IMR-90 (cell line): ENCODE data around the gene CASP7. TPM values are rescaled to one million over a fixed set of nuclear protein-coding genes. Genes with fewer than 3 reads are reported as not detected.

Experiments
- ATAC-seq: fragments of 200-7000 bp; cut with Tn5 transposase; 2 replicates; pipeline ENCODE4 v1.9.1; 2020; ENCODE audit warnings: low read depth, mild to moderate bottlenecking, moderate library complexity
- BruUV-seq: library from RNA; stranded (reverse); fragments of 400-500 nt; replicated peaks from 2 replicates; lab custom pipeline; 2021; lab: Mats Ljungman, UMichigan
- CTCF ChIA-PET: fragments of 300-600 bp; formaldehyde crosslinking; extraction: SDS; loops from one replicate; lab custom pipeline; 2021; ENCODE audit warnings: antibody characterized with exemption; lab: Yijun Ruan, JAX
- POLR2A ChIA-PET: fragments of 300-600 bp; sonication (Branson Sonifier 250); formaldehyde crosslinking; loops from one replicate; lab custom pipeline; 2022; ENCODE audit warnings: antibody characterized with exemption; ENCODE audit not compliant: unreplicated experiment; lab: Charles Lee
- DNase-seq: peaks from one replicate; pipeline ENCODE4 v3.0.0; 2013
- H2AFZ ChIP-seq: replicated peaks from 2 replicates; pipeline ENCODE3; 2013; ENCODE audit warnings: low read length, mild to moderate bottlenecking; ENCODE audit not compliant: poor library complexity
- H2AK5ac ChIP-seq: 2 replicates; pipeline ENCODE4 v1.6.1; 2013; ENCODE audit warnings: low read depth, low read length, inconsistent platforms
- H2AK9ac ChIP-seq: replicated peaks from 2 replicates; pipeline ENCODE3; 2013; ENCODE audit warnings: mild to moderate bottlenecking, low read depth, low read length, moderate library complexity; ENCODE audit not compliant: poor library complexity
- H2BK120ac ChIP-seq: 2 replicates; pipeline ENCODE4 v1.6.1; 2013; ENCODE audit warnings: low read depth, low read length, inconsistent platforms
- H2BK15ac ChIP-seq: 3 replicates; pipeline ENCODE4 v1.6.1; 2013; ENCODE audit warnings: low read depth, low read length, inconsistent platforms
- H2BK20ac ChIP-seq: 2 replicates; pipeline ENCODE4 v1.6.1; 2013; ENCODE audit warnings: low read depth, mild to moderate bottlenecking, inconsistent platforms, low read length, moderate library complexity
- H2BK5ac ChIP-seq: 2 replicates; pipeline ENCODE4 v1.6.1; 2013; ENCODE audit warnings: mild to moderate bottlenecking, low read depth, low read length, inconsistent platforms; ENCODE audit not compliant: poor library complexity, severe bottlenecking
- H3K14ac ChIP-seq: replicated peaks from 2 replicates; pipeline ENCODE4 v1.6.1; 2013; ENCODE audit warnings: low read depth, low read length, inconsistent platforms
- H3K18ac ChIP-seq: 2 replicates; pipeline ENCODE4 v1.6.1; 2013; ENCODE audit warnings: low read depth, low read length, control low read depth
- H3K23ac ChIP-seq: 2 replicates; pipeline ENCODE4 v1.6.1; 2013; ENCODE audit warnings: low read depth, low read length, inconsistent platforms
- H3K27ac ChIP-seq: 2 replicates; pipeline ENCODE4 v1.5.1; 2013; ENCODE audit warnings: mild to moderate bottlenecking, control low read depth, low read length; ENCODE audit not compliant: insufficient read depth
- H3K27me3 ChIP-seq: 2 replicates; pipeline ENCODE4 v1.6.1; 2013; ENCODE audit warnings: low read length; ENCODE audit not compliant: control insufficient read depth, insufficient read depth
- H3K36me3 ChIP-seq: 2 replicates; pipeline ENCODE4 v1.6.1; 2013; ENCODE audit warnings: low read length, mixed read lengths; ENCODE audit not compliant: control insufficient read depth, insufficient read depth
- H3K4ac ChIP-seq: 2 replicates; pipeline ENCODE4 v1.6.1; 2013; ENCODE audit warnings: low read depth, low read length, inconsistent platforms
- H3K4me1 ChIP-seq: 2 replicates; pipeline ENCODE4 v1.6.1; 2013; ENCODE audit warnings: low read length, mixed read lengths; ENCODE audit not compliant: control insufficient read depth, insufficient read depth
- H3K4me2 ChIP-seq: 2 replicates; pipeline ENCODE4 v1.6.1; 2013; ENCODE audit warnings: low read depth, mild to moderate bottlenecking, control low read depth, low read length, moderate library complexity
- H3K4me3 ChIP-seq: 2 replicates; pipeline ENCODE4 v1.5.1; 2013; ENCODE audit warnings: low read depth, mild to moderate bottlenecking, control low read depth, low read length, moderate library complexity; ENCODE audit not compliant: insufficient read depth
- H3K56ac ChIP-seq: 2 replicates; pipeline ENCODE4 v1.6.1; 2013; ENCODE audit warnings: low read length, inconsistent platforms; ENCODE audit not compliant: insufficient read depth; ENCODE audit errors: extremely low read depth
- H3K79me1 ChIP-seq, 2 experiments: 2 replicates each; pipeline ENCODE4 v1.6.1; 2013; ENCODE audit warnings: low read length in 2 of 2, inconsistent platforms in 1 of 2, low read depth in 1 of 2
- H3K9ac ChIP-seq: 2 replicates; pipeline ENCODE4 v1.6.1; 2013; ENCODE audit warnings: low read depth, low read length, control low read depth
- H3K9me1 ChIP-seq: 2 replicates; pipeline ENCODE4 v1.6.1; 2013; ENCODE audit warnings: low read length, inconsistent platforms; ENCODE audit not compliant: insufficient read depth
- H3K9me3 ChIP-seq: 2 replicates; pipeline ENCODE4 v1.6.1; 2013; ENCODE audit warnings: low read length; ENCODE audit not compliant: control insufficient read depth, insufficient read depth
- H4K20me1 ChIP-seq: 2 replicates; pipeline ENCODE4 v1.6.1; 2013; ENCODE audit warnings: low read length, inconsistent platforms; ENCODE audit not compliant: insufficient read depth
- H4K5ac ChIP-seq: 2 replicates; pipeline ENCODE4 v1.6.1; 2013; ENCODE audit warnings: mild to moderate bottlenecking, low read depth, low read length, control low read depth
- H4K8ac ChIP-seq, 2 experiments: 2 replicates each; pipeline ENCODE4 v1.6.1; 2013; ENCODE audit warnings: low read depth in 2 of 2, low read length in 2 of 2, control low read depth in 1 of 2, inconsistent platforms in 1 of 2
- H4K91ac ChIP-seq: 2 replicates; pipeline ENCODE4 v1.6.1; 2013; ENCODE audit warnings: low read depth, low read length, inconsistent platforms; ENCODE audit not compliant: insufficient read depth
- BHLHE40 ChIP-seq: fragments of 150-350 bp; IDR thresholded peaks from 2 replicates; pipeline ENCODE4 v1.6.1; 2016; ENCODE audit warnings: mild to moderate bottlenecking, low read depth, low read length
- CEBPB ChIP-seq: IDR thresholded peaks from 2 replicates; pipeline ENCODE4 v1.6.1; 2012; ENCODE audit warnings: low read depth, low read length, improper control_type of control experiment
- CHD1 ChIP-seq: IDR thresholded peaks from 2 replicates; pipeline ENCODE4 v1.6.1; 2012; ENCODE audit warnings: low read depth, low read length, improper control_type of control experiment
- FOS ChIP-seq: fragments of 150-350 bp; IDR thresholded peaks from 2 replicates; pipeline ENCODE4 v1.6.1; 2016; ENCODE audit warnings: low read depth, low read length
- MAFK ChIP-seq: IDR thresholded peaks from 2 replicates; pipeline ENCODE4 v1.6.1; 2012; ENCODE audit warnings: low read depth, low read length, improper control_type of control experiment
- MAZ ChIP-seq: IDR thresholded peaks from 2 replicates; pipeline ENCODE4 v1.6.1; 2012; ENCODE audit warnings: low read depth, mild to moderate bottlenecking, low read length, improper control_type of control experiment, moderate library complexity, borderline replicate concordance
- NFE2L2 ChIP-seq: fragments of 150-350 bp; IDR thresholded peaks from 2 replicates; pipeline ENCODE4 v1.6.1; 2016; ENCODE audit warnings: low read depth, mild to moderate bottlenecking, low read length
- RCOR1 ChIP-seq: IDR thresholded peaks from 2 replicates; pipeline ENCODE4 v1.6.1; 2012; ENCODE audit warnings: mild to moderate bottlenecking, low read length, improper control_type of control experiment; ENCODE audit not compliant: insufficient replicate concordance
- RFX5 ChIP-seq: IDR thresholded peaks from 2 replicates; pipeline ENCODE4 v1.8.0; 2012; ENCODE audit warnings: low read depth, mild to moderate bottlenecking, low read length, moderate library complexity
- SMC3 ChIP-seq: fragments of 150-350 bp; IDR thresholded peaks from 2 replicates; pipeline ENCODE4 v1.6.1; 2016; ENCODE audit warnings: low read depth, mild to moderate bottlenecking, antibody characterized with exemption, low read length, moderate library complexity
- WGBS, 2 experiments: methylation state at CpG; one replicate each; pipeline versions ENCODE4 v1.1.5 to v1.1.7; 2013; ENCODE audit warnings: missing lambda C conversion rate in 2 of 2; ENCODE audit not compliant: insufficient read length in 1 of 2; ENCODE audit errors: extremely low coverage in 2 of 2; 5-methylcytosine and 5-hydroxymethylcytosine counted together
- dilution Hi-C: fragments of 300-500 bp; cut with HindIII; formaldehyde crosslinking; loops from one replicate; pipeline ENCODE4 v1.14.3; 2018; ENCODE audit warnings: low sequenced_read_pairs; ENCODE audit not compliant: unreplicated experiment
- in situ Hi-C: fragments of 300-500 bp; cut with MboI; formaldehyde crosslinking; loops from 3 replicates; pipeline ENCODE4 v1.14.3; 2019; ENCODE audit warnings: low sequenced_read_pairs, inconsistent platforms, mixed read lengths
- intact Hi-C: fragments of 100-400 bp; cut with micrococcal nuclease; formaldehyde crosslinking; loops from 2 replicates; pipeline ENCODE4 v1.10.0; 2022
- polyA plus RNA-seq, 3 experiments: library from polyadenylated mRNA; depleted of rRNA; stranded (reverse); fragments of >200 nt; gene quantifications; 2 replicates each; pipeline ENCODE4 v1.2.3, GENCODE V29; 2012; ENCODE audit warnings: low replicate concordance in 1 of 3
- total RNA-seq: library from RNA; depleted of rRNA; stranded (reverse); fragments of >200 nt; gene quantifications from 2 replicates; pipeline ENCODE4 v1.2.3, GENCODE V29; 2012

The CASP7 gene
- total and polyA plus RNA-seq, 2 of the 4 experiments (the other 2 are of a cell fraction): 15.1 to 16.7 TPM

DNA sequence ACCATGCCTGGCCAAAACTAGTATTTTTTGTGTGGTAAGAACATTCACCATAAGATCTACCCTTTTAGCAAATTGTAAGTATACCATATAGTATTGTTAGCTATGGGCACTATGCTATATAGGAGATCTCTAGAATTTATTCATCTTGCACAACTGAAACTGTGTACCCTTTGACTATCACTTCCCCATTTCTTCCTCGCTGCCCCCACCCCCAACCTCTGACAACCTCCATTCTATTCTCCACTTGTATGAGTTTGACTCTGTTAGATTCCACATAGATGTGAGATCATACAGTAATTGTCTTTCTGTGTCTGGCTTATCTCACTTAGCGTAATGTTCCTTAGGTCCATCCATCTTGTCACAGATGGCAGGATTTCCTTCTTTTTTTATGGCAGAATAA lies 3.6 kb downstream of the CASP7 start:
- H4K5ac ChIP-seq: no peak overlapping the region
- TF ChIP-seq RFX5: no peak
- no peak for TF ChIP-seq CHD1
- no peak for TF ChIP-seq SMC3
- no peak for TF ChIP-seq BHLHE40
- no peak for TF ChIP-seq RCOR1
- TF ChIP-seq FOS: no peak
- no peak for TF ChIP-seq NFE2L2
- TF ChIP-seq MAFK: no peak
- TF ChIP-seq CEBPB: no peak
- no peak for TF ChIP-seq MAZ
- no peak overlapping the region for H4K8ac ChIP-seq
- peaks cover 10% of the 10 kb centered on the region; the same call in 1 of the 2 replicates for H3K9me1 ChIP-seq
- ATAC-seq (no peak), DNase-seq (no peak)
- no peak overlapping the region for H3K56ac ChIP-seq
- H3K79me1 ChIP-seq: peaks cover 11 to 29% of the 10 kb centered on the region in 2 experiments
- H3K9me3 ChIP-seq: no peaks in the 10 kb centered on the region
- no peak overlapping the region for H4K91ac ChIP-seq
- CTCF ChIA-PET: no interaction called here
- dilution Hi-C loops: no loop called here
- H2BK20ac ChIP-seq: no peak overlapping the region
- no peak overlapping the region for H3K9ac ChIP-seq
- no peak overlapping the region for H2AK9ac ChIP-seq
- no peak overlapping the region for H3K27ac ChIP-seq
- H3K14ac ChIP-seq: no peak overlapping the region
- H3K36me3 ChIP-seq: no peaks in the 10 kb centered on the region
- H3K18ac ChIP-seq: no peak overlapping the region
- no peak overlapping the region for H2AFZ ChIP-seq
- H3K27me3 ChIP-seq: no peaks in the 10 kb centered on the region
- no peak overlapping the region for H3K4me3 ChIP-seq
- H2BK5ac ChIP-seq: no peak overlapping the region
- no peak overlapping the region for H2BK120ac ChIP-seq
- BruUV-seq: no TSS peak
- H2BK15ac ChIP-seq: no peak overlapping the region
- intact Hi-C loops: no loop called here
- no CpG with 5 or more reads among the region's 2 CpGs for WGBS, 2 experiments
- POLR2A ChIA-PET: no interaction called here
- no peak overlapping the region for H3K23ac ChIP-seq
- no peak overlapping the region for H3K4me2 ChIP-seq
- no peak overlapping the region for H3K4ac ChIP-seq
- in situ Hi-C loops: no loop called here
- H2AK5ac ChIP-seq: no peak overlapping the region
- H3K4me1 ChIP-seq: 0 out of 2 replicates have a peak, but pooled peaks cover 2% of the 10 kb centered on the region
- no peaks in the 10 kb centered on the region for H4K20me1 ChIP-seq
